ENCODE measurements around the gene ZNF487. TPM values are rescaled to one million over a fixed set of nuclear protein-coding genes. Genes with fewer than 3 reads are reported as not detected.

ZNF487 gene
- total and polyA plus RNA-seq, 2 experiments from 2014 or later: 2.9 to 4.6 TPM

- no peaks in the 10 kb centered on the region; the same call in 1 of the 2 replicates for H3K4me1 ChIP-seq (ENCODE audit: insufficient read depth)
Observed at GRCh38 chr10:43430926-43431663, 5.8 kb upstream of the ZNF487 start.

More at GRCh38 chr10:43430926-43431663, 5.8 kb upstream of the ZNF487 start:
- no peaks in the 10 kb centered on the region for H3K79me2 ChIP-seq (replicated peaks; ENCODE audit: insufficient read depth)
- no peaks in the 10 kb centered on the region for H3K36me3 ChIP-seq (ENCODE audit: insufficient read depth)
- no peak overlapping the region for H3K4me2 ChIP-seq
- H2AFZ ChIP-seq: no peak overlapping the region
- Mint-ChIP-seq H3K36me3 (ENCODE audit: low read depth) (peaks cover 3% of the 10 kb centered on the region; the same call in 2 of the 3 replicates), H3K9me3 (no peaks in the 10 kb centered on the region; the same call in 2 of the 3 replicates), H3K4me3 (no peak overlapping the region), H3K4me1 (no peaks in the 10 kb centered on the region), H3K27ac (no peak overlapping the region), H3K27me3 (ENCODE audit: insufficient read depth, low read depth, poor library complexity) (peaks cover under 1% of the 10 kb centered on the region)
- ATAC-seq (no peak), DNase-seq (ENCODE audit: low spot score) (no peak)
- H3K9me2 ChIP-seq (ENCODE audit: insufficient read depth): no peaks in the 10 kb centered on the region
- no peaks in the 10 kb centered on the region for H4K20me1 ChIP-seq (replicated peaks; ENCODE audit: insufficient read depth)
- no peak overlapping the region for H3K4me3 ChIP-seq
- H3K27ac ChIP-seq (ENCODE audit: low read depth): no peak overlapping the region
- no peaks in the 10 kb centered on the region for H3K27me3 ChIP-seq (ENCODE audit: insufficient read depth)
- H3F3A ChIP-seq (replicated peaks; ENCODE audit: low read depth): no peaks in the 10 kb centered on the region
- TF ChIP-seq CTCF (conservative IDR thresholded peaks at IDR 0.05; ENCODE audit: low read depth in 2 of 2) (no peak), NANOG (IDR thresholded peaks at IDR 0.05; ENCODE audit: borderline replicate concordance) (no peak), CREB1 (CRISPR knock-in tag; IDR thresholded peaks at IDR 0.05; ENCODE audit: low read depth) (no peak), ZNF462 (CRISPR knock-in tag; IDR thresholded peaks at IDR 0.05) (no peak), EZH2 (IDR thresholded peaks at IDR 0.05; ENCODE audit: low read depth, unreplicated experiment) (no peak), POLR2AphosphoS5 (IDR thresholded peaks at IDR 0.05; ENCODE audit: low read depth) (no peak), ZNF331 (CRISPR knock-in tag; IDR thresholded peaks at IDR 0.05; ENCODE audit: low read depth) (no peak), REST (IDR thresholded peaks at IDR 0.05; ENCODE audit: unreplicated experiment) (no peak), STAT1 (IDR thresholded peaks at IDR 0.05; ENCODE audit: unreplicated experiment) (no peak), ETS1 (IDR thresholded peaks at IDR 0.05) (no peak), ZNF114 (CRISPR knock-in tag; IDR thresholded peaks at IDR 0.05) (no peak), JUNB (IDR thresholded peaks at IDR 0.05; ENCODE audit: unreplicated experiment) (no peak)

Measured in GM23338 (cell line).